Lower lobe of right lung (tissue), 2 donors: ENCODE data around the gene SEMA5A. TPM values are rescaled to one million over a fixed set of nuclear protein-coding genes. Genes with fewer than 3 reads are reported as not detected.
A peak's percentile ranks its signal among the peaks of the same experiment; 100 is the strongest.

Source experiments
- ATAC-seq, 2 donors: fragments of 200-7000 bp; cut with Tn5 transposase; one replicate each; pipeline ENCODE4 v1.9.1; 2020 to 2022; ENCODE audit warnings: mild to moderate bottlenecking in 2 of 2, moderate library complexity in 2 of 2
- DNase-seq: peaks from one replicate; pipeline ENCODE4 v3.0.0-alpha.2; 2020
- H3K27ac ChIP-seq: fragments of 200-600 bp; one replicate; pipeline ENCODE4 v1.8.0; 2022
- H3K27me3 ChIP-seq: fragments of 200-600 bp; one replicate; pipeline ENCODE4 v1.8.0; 2022; ENCODE audit warnings: low read depth
- H3K36me3 ChIP-seq: fragments of 200-600 bp; one replicate; pipeline ENCODE4 v1.8.0; 2022; ENCODE audit warnings: mild to moderate bottlenecking
- H3K4me1 ChIP-seq: fragments of 200-600 bp; one replicate; pipeline ENCODE4 v1.8.0; 2022
- H3K4me3 ChIP-seq: fragments of 200-600 bp; one replicate; pipeline ENCODE4 v1.8.0; 2022; ENCODE audit warnings: mild to moderate bottlenecking
- H3K9me3 ChIP-seq: fragments of 200-600 bp; one replicate; pipeline ENCODE4 v1.8.0; 2022
- CTCF ChIP-seq: fragments of 200-600 bp; IDR thresholded peaks from one replicate; pipeline ENCODE4 v1.8.0; 2022; ENCODE audit warnings: antibody characterized with exemption, mild to moderate bottlenecking
- intact Hi-C: fragments of 100-400 bp; cut with DNase I; formaldehyde crosslinking; loops from one replicate; pipeline ENCODE4 v1.11.0; 2022
- total RNA-seq: library from RNA; stranded (reverse); fragmentation: NEBNext Ultra II Directional; extraction: Animal tissue kit (Norgen Biotek cat#: 25700); gene quantifications from one replicate; pipeline ENCODE4 v1.2.1, GENCODE V29; 2021
- donor health status: DM: no; HTN: yes; CAD: no; lungs with severe emphysema.

The SEMA5A gene
- total RNA-seq, 1 donor from 2014 or later = 29.3 TPM

GRCh38 chr5:9547122-9547947 is 1.5 kb upstream of the SEMA5A start:
- no peak for DNase-seq
- H3K27me3 ChIP-seq = peaks cover 18% of the 10 kb centered on the region
- H3K4me1 ChIP-seq = peaks cover 6% of the 10 kb centered on the region
- TF ChIP-seq CTCF = no peak
- H3K36me3 ChIP-seq = peaks cover 28% of the 10 kb centered on the region
- ATAC-seq = peak; percentile 7 to 28
- H3K9me3 ChIP-seq = no peaks in the 10 kb centered on the region
- H3K4me3 ChIP-seq = peak overlapping the region; percentile 71
- peak overlapping the region; percentile 86 for H3K27ac ChIP-seq
- intact Hi-C loops = no loop called here

GRCh38 chr5:9545136-9545991 is 511 bp downstream of the SEMA5A start:
- TF ChIP-seq CTCF = no peak
- ATAC-seq (peak; percentile 17 to 28), DNase-seq (peak; percentile 49)
- Histone ChIP-seq H3K9me3 (no peaks in the 10 kb centered on the region), H3K27ac (peak overlapping the region; percentile 67), H3K4me1 (peaks cover 6% of the 10 kb centered on the region), H3K36me3 (peaks cover 17% of the 10 kb centered on the region), H3K27me3 (peaks cover 18% of the 10 kb centered on the region), H3K4me3 (peak overlapping the region; percentile 71)
- intact Hi-C loops = no loop called here

- TF ChIP-seq CTCF = peak; percentile 84
- peak overlapping the region; percentile 71 for H3K4me3 ChIP-seq
- ATAC-seq = peak; percentile 81 to 84
- no peaks in the 10 kb centered on the region for H3K9me3 ChIP-seq
- no peak overlapping the region for H3K27ac ChIP-seq
- DNase-seq = peak; percentile 81
- peaks cover 18% of the 10 kb centered on the region for H3K27me3 ChIP-seq
- H3K4me1 ChIP-seq = peaks cover 6% of the 10 kb centered on the region
- intact Hi-C loops = no loop called here
- H3K36me3 ChIP-seq = peaks cover 10% of the 10 kb centered on the region
These were observed 1.3 kb downstream of the SEMA5A start for GRCh38 chr5:9544502-9545135.

- Histone ChIP-seq H3K27me3 (peaks cover 18% of the 10 kb centered on the region), H3K4me1 (peaks cover 6% of the 10 kb centered on the region), H3K4me3 (peak overlapping the region; percentile 71), H3K27ac (no peak overlapping the region), H3K9me3 (no peaks in the 10 kb centered on the region), H3K36me3 (peaks cover 4% of the 10 kb centered on the region)
- intact Hi-C loops = no loop called here
- TF ChIP-seq CTCF = no peak
- ATAC-seq (no peak), DNase-seq (no peak)
These were observed 1.8 kb downstream of the SEMA5A start for GRCh38 chr5:9544056-9544455.

GRCh38 chr5:9543311-9543920 is 2.5 kb downstream of the SEMA5A start:
- Histone ChIP-seq H3K9me3 (no peaks in the 10 kb centered on the region), H3K4me1 (peaks cover 6% of the 10 kb centered on the region), H3K4me3 (peak overlapping the region; percentile 71), H3K36me3 (no peaks in the 10 kb centered on the region), H3K27me3 (peaks cover 18% of the 10 kb centered on the region), H3K27ac (no peak overlapping the region)
- no peak for TF ChIP-seq CTCF
- intact Hi-C loops = no loop called here
- no peak for ATAC-seq
- no peak for DNase-seq
